ENCODE results near the gene ZNF280D. TPM values are rescaled to one million over a fixed set of nuclear protein-coding genes. Genes with fewer than 3 reads are reported as not detected.

Gene ZNF280D
- total RNA-seq, 4 donors from 2014 or later, result 22.1 to 86.2 (median 33.0) TPM

GRCh38 chr15:56763141-56763895 lies 30.0 kb upstream of the ZNF280D start:
- DNase-seq (ENCODE audit: low spot score), result no peak
- no peak for ATAC-seq (ENCODE audit: low FRiP score)
- no peak for TF ChIP-seq CTCF (IDR thresholded peaks at IDR 0.05)

GRCh38 chr15:56760186-56760585 lies 26.9 kb upstream of the ZNF280D start:
- DNase-seq (ENCODE audit: low spot score) (no peak), ATAC-seq (ENCODE audit: low FRiP score) (no peak)
- no peak for TF ChIP-seq CTCF (IDR thresholded peaks at IDR 0.05)

- DNase-seq (ENCODE audit: low spot score) (peak; percentile 28), ATAC-seq (ENCODE audit: low FRiP score) (no peak)
- TF ChIP-seq CTCF (IDR thresholded peaks at IDR 0.05), result no peak
These were observed 26.1 kb upstream of the ZNF280D start for GRCh38 chr15:56759450-56759845.

- ATAC-seq (ENCODE audit: low FRiP score), result no peak
- no peak for TF ChIP-seq CTCF (IDR thresholded peaks at IDR 0.05)
- DNase-seq (ENCODE audit: low spot score), result no peak
These were observed 25.6 kb upstream of the ZNF280D start for GRCh38 chr15:56758770-56759449.

- DNase-seq (ENCODE audit: low spot score) (no peak), ATAC-seq (ENCODE audit: low FRiP score) (no peak)
- TF ChIP-seq CTCF (IDR thresholded peaks at IDR 0.05), result no peak
These were observed 24.6 kb upstream of the ZNF280D start for GRCh38 chr15:56757875-56758274.

GRCh38 chr15:56754772-56755370 lies 21.6 kb upstream of the ZNF280D start:
- ATAC-seq (ENCODE audit: low FRiP score) (no peak), DNase-seq (ENCODE audit: low spot score) (no peak)
- no peak for TF ChIP-seq CTCF (IDR thresholded peaks at IDR 0.05)
